HEK293T (cell line): ENCODE measurements around the gene CEP83.

Source experiments
- BHLHE40 ChIP-seq: fragments of 450-650 bp; IDR thresholded peaks from 2 replicates; pipeline ENCODE4 v1.6.1; 2016; ENCODE audit warnings: mild to moderate bottlenecking, moderate library complexity, borderline replicate concordance
- CTBP1 ChIP-seq: fragments of 450-650 bp; IDR thresholded peaks from 2 replicates; pipeline ENCODE4 v1.6.1; 2016; ENCODE audit warnings: borderline replicate concordance
- ELF4 ChIP-seq: fragments of 450-650 bp; IDR thresholded peaks from 2 replicates; pipeline ENCODE4 v1.6.1; 2017; ENCODE audit warnings: antibody characterized with exemption
- FOXA1 ChIP-seq: fragments of 450-650 bp; IDR thresholded peaks from 2 replicates; pipeline ENCODE4 v1.6.1; 2016; ENCODE audit warnings: mild to moderate bottlenecking
- PKNOX1 ChIP-seq: fragments of 450-650 bp; IDR thresholded peaks from 2 replicates; pipeline ENCODE4 v1.6.1; 2016

DNA sequence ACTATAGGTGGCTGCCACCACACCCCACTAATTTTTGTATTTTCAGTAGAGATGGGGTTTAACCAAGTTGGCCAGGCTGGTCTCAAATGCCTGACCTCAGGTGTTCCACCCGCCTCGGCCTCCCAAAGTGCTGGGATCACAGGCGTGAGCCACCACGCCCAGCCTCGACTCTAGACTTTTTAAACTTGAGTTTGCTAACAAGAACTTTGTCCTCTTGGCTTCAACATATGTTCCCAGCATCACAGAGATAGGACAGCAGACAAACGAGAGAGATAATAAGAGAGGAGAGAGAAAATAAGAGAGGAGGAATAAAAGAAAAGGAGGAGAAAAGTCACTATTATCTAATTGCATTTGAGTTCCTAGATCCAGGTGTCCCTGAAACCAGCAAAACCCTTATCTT is 119.1 kb downstream of the CEP83 start:
- TF ChIP-seq BHLHE40 (no peak), FOXA1 (no peak), PKNOX1 (no peak), CTBP1 (no peak), ELF4 (no peak)
